ENCODE data around the gene PACS2. TPM values are rescaled to one million over a fixed set of nuclear protein-coding genes. Genes with fewer than 3 reads are reported as not detected.

Gene PACS2
- total and polyA plus RNA-seq, 2 of the 8 experiments (the other 6 are each of a cell fraction or from before 2014, with no cell fraction given): 38.0 to 62.8 TPM

GRCh38 chr14:105392131-105393090 is 77.9 kb downstream of the PACS2 start:
- Histone ChIP-seq H3K36me3 (ENCODE audit: control insufficient read depth in 2 of 4, insufficient read depth in 4 of 4, low read length in 3 of 4) (peaks cover 0 to 2% (median under 1%) of the 10 kb centered on the region in 4 experiments; a peak in 2 of 8 replicates), H3K9ac (replicated peaks in 1 of 4; ENCODE audit: extremely low read depth in 1 of 4, low read depth in 3 of 4, low read length in 3 of 4) (no peak overlapping the region), H3K79me1 (ENCODE audit: low read depth, low read length) (no peaks in the 10 kb centered on the region; the same call in 1 of the 2 replicates), H3K14ac (ENCODE audit: insufficient read length) (no peak overlapping the region), H2BK120ac (replicated peaks; ENCODE audit: low read depth, low read length) (no peak overlapping the region), H4K5ac (ENCODE audit: insufficient read length, low read depth, low read length) (no peak overlapping the region), H3K23ac (ENCODE audit: insufficient read length) (no peak overlapping the region), H3K18ac (ENCODE audit: extremely low read depth, low read length) (no peak overlapping the region), H4K91ac (replicated peaks; ENCODE audit: insufficient read length, low read length) (no peak overlapping the region), H3K56ac (replicated peaks; ENCODE audit: insufficient read length, low read depth, low read length) (no peak overlapping the region), H4K20me1 (replicated peaks in 1 of 2; ENCODE audit: control insufficient read depth in 1 of 2, insufficient read depth in 2 of 2, low read length in 2 of 2) (peaks cover 0 to 2% of the 10 kb centered on the region in 2 experiments), H3K27me3 (replicated peaks in 1 of 4; ENCODE audit: control insufficient read depth in 3 of 4, extremely low read depth in 1 of 4, insufficient read depth in 3 of 4, low read length in 3 of 4) (peaks cover 0 to 8% (median 4%) of the 10 kb centered on the region in 4 experiments; a peak in 2 of 7 replicates), H3K27ac (ENCODE audit: low read depth, low read length) (no peak overlapping the region), H3K23me2 (ENCODE audit: low read depth, low read length) (no peaks in the 10 kb centered on the region), H2BK5ac (ENCODE audit: low read depth, low read length) (no peak overlapping the region), H3K79me2 (ENCODE audit: control insufficient read depth in 1 of 2, insufficient read depth in 2 of 2, low read length in 2 of 2) (no peaks in the 10 kb centered on the region), H3K4me2 (ENCODE audit: insufficient read depth in 1 of 2, low read depth in 2 of 2, low read length in 2 of 2) (no peak overlapping the region), H2BK15ac (ENCODE audit: low read length) (no peak overlapping the region), H3K4me3 (ENCODE audit: extremely low read depth in 1 of 4, insufficient read depth in 2 of 4, low read depth in 3 of 4, low read length in 4 of 4) (no peak overlapping the region), H3K4me1 (replicated peaks in 1 of 4; ENCODE audit: control insufficient read depth in 3 of 4, insufficient read depth in 4 of 4, low read length in 3 of 4) (no peaks in the 10 kb centered on the region; a peak in 1 of 7 replicates), H2BK20ac (ENCODE audit: low read length) (no peak overlapping the region), H3K4ac (replicated peaks; ENCODE audit: insufficient read length, low read depth, low read length) (no peak overlapping the region), H2AK5ac (ENCODE audit: low read depth, low read length) (no peak overlapping the region), H4K8ac (ENCODE audit: extremely low read depth, insufficient read depth, low read length) (no peak overlapping the region; the same call in 1 of the 2 replicates), H3K9me3 (ENCODE audit: insufficient read depth in 2 of 2, low read depth in 1 of 2, low read length in 1 of 2) (peaks cover 0 to 3% of the 10 kb centered on the region in 2 experiments; a peak in 2 of 4 replicates), H2AFZ (ENCODE audit: low read length) (no peak overlapping the region), H2BK12ac (ENCODE audit: low read depth, low read length) (no peak overlapping the region)
- DNase-seq (ENCODE audit: low read depth in 1 of 2, low spot score in 2 of 2) (no peak), FAIRE-seq (no peak)
- CTCF ChIA-PET (ENCODE audit: partially characterized antibody): interaction anchor here (0.5 kb wide), 1 partner anchor 71 kb away, joined by 3 read pairs; no protein-coding TSS in a partner anchor
- TF ChIP-seq CTBP2 (IDR thresholded peaks at IDR 0.05; ENCODE audit: borderline replicate concordance, insufficient read depth, insufficient read length, low read length) (no peak), CREB1 (IDR thresholded peaks at IDR 0.05) (no peak), PHF8 (conservative IDR thresholded peaks at IDR 0.05; ENCODE audit: low read depth, low read length) (no peak), POLR2A (IDR thresholded peaks at IDR 0.05; ENCODE audit: control extremely low read depth in 1 of 2, low read depth in 2 of 2, low read length in 2 of 2) (no peak), HDAC6 (IDR thresholded peaks at IDR 0.05; ENCODE audit: low read depth, low read length) (no peak), E2F6 (IDR thresholded peaks at IDR 0.05) (no peak), JUN (IDR thresholded peaks at IDR 0.05; ENCODE audit: low read depth, low read length) (no peak), KDM1A (IDR thresholded peaks at IDR 0.05; ENCODE audit: borderline replicate concordance, low read length) (no peak)
- 93% methylated on average over 38 of the region's 40 CpGs; no CpG with 5 or more reads in 1 of the 2 experiments for WGBS, 2 experiments (ENCODE audit: extremely low coverage in 1 of 2, insufficient coverage in 1 of 2, insufficient read length in 1 of 2, insufficient replicate concordance in 2 of 2, low coverage in 1 of 2, low lambda C conversion rate in 2 of 2, missing lambda C conversion rate in 1 of 2)
- POLR2A ChIA-PET (ENCODE audit: partially characterized antibody): interaction anchor here (0.9 to 1.1 kb wide), 2 partner anchors 15 to 46 kb away, joined by 3 to 5 read pairs; no protein-coding TSS in a partner anchor

All from H1 (cell line).